HG02938 (cell line): ENCODE data around the gene TMEM19.
"Not testable (repeated sequence)": the region's sequence is repeated elsewhere in the genome, so short reads cannot be mapped to it uniquely, and the experiment has no call there.

Source experiments
- ATAC-seq: cut with Tn5 transposase; IDR thresholded peaks from one replicate; pipeline ENCODE4 v1.9.1; 2021; ENCODE audit warnings: mild to moderate bottlenecking, moderate library complexity; ENCODE audit not compliant: unreplicated experiment

TMEM19 gene

DNA sequence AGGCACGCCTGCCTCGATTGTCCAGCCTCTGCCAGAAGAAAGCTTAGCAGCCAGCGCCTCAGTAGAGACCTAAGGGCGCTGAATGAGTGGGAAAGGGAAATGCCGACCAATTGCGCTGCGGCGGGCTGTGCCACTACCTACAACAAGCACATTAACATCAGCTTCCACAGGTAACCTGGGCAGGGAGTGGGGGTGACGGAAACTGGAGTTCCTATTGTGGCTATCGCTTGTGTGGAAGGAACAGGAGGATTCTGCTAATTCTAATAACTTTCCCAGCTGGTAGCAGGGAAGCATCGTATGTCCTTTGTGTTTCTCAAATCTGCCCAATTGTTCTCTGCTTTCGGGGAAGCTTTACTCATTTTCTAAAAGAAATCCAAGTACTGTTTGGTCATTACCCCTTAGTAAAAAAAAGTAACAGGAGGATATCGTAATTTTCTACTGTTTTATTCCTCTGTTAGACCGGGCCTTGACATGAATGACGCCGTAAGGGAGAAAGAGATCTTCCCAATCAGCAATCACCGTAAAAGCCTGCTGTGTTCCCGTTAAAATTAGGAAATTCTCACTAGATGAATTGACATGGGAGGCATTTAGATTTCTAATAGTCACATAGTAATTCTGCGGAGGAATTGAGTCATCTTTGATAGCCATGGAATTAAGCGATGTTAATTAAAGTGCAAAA lies 21.3 kb upstream of the TMEM19 start:
- ATAC-seq = peak; percentile 6

GRCh38 chr12:71665090-71665463 lies 20.8 kb upstream of the TMEM19 start:
- no peak for ATAC-seq

GRCh38 chr12:71666259-71666658 lies 19.6 kb upstream of the TMEM19 start:
- no peak for ATAC-seq

GRCh38 chr12:71671311-71671710 lies 14.6 kb upstream of the TMEM19 start:
- no peak for ATAC-seq

- no peak for ATAC-seq
These were observed 14.1 kb upstream of the TMEM19 start for GRCh38 chr12:71671816-71672215.

GRCh38 chr12:71682466-71682865 lies 3.4 kb upstream of the TMEM19 start:
- ATAC-seq = no peak

DNA sequence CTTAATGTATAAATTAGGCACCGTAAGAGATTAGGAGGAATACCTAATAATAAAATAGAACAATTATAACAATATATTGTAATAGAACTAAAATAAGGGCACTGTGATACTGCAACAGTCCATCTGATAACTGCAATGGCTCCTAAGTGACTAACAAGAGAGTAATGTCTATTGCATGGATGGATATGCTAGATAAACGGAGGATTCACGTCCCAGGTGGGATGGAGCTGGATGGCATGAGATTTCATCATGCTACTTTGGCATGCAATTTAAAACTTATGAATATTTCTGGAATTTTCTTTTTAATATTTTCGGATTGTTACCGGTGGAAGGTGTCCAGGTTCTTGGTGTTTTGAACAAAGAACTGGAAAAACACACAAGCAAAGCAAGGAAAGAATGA lies 2.2 kb upstream of the TMEM19 start:
- ATAC-seq = no peak

DNA sequence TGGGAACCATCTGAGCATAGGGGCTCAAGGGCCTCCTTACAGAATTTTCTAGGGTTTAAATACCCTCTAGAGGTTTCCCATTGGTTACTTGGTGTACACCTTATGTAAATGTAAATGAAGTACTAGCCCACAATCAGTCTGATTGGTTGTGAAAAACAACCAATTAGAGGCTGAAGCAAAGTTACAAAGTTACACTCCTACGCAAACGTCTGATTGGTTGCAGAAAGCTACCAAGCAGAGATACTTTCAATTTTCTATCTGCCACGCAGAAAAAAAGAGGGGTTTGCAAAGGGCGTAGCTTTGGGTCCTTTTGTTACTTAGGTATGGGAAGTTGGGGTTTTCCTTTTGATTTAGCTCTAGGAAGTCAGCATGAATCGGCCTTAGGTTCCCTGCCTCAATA lies 1.8 kb upstream of the TMEM19 start:
- no peak for ATAC-seq

GRCh38 chr12:71685312-71685906 lies 473 bp upstream of the TMEM19 start:
- ATAC-seq = no peak

GRCh38 chr12:71686658-71687025 lies 760 bp downstream of the TMEM19 start:
- ATAC-seq = no peak

DNA sequence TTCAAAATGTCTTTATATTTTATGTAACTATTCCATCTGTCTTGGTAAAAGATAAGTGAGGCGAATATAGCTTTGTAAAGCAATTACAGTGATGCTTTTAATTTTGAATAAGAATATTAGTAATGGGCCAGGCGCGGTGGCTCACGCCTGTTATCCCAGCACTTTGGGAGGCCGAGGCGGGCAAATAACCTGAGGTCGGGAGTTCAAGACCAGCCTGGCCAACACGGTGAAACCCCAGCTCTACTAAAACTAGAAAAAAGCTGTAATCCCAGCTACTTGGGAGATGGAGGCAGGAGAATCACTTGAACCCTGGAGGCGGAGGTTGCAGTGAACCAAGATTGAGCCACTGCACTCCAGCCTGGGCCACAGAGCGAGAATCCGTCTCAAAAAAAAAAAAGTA lies 1.3 kb downstream of the TMEM19 start:
- not testable (repeated sequence) for ATAC-seq

DNA sequence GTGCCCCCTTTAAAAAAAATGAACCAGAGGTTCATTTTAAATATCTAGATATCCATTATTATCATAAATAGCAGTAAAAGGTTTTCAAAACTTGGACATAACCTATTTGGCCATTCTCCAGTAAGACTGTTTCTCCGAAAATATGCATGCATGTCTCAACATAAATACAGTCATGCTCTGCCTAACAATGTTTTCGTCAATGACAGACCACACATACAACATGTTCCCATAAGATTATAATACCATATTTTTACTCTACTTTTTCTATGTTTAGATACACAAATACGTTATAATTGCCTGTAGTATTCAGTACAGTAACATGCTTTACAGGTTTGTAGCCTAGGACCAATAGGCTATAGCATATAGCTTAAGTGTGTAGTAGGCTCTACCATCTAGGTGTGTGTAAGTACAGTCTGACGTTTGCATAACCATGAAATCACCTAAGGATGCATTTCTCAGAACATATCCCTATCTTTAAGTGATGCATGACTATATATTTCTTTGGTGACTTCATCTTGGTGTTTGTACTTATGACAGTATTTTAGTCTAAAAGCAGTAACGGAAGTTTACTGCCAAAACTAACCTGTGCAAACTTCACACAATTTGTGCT lies 3.2 kb downstream of the TMEM19 start:
- no peak for ATAC-seq

GRCh38 chr12:71691504-71692129 lies 5.7 kb downstream of the TMEM19 start:
- no peak for ATAC-seq

GRCh38 chr12:71693126-71693525 lies 7.2 kb downstream of the TMEM19 start:
- no peak for ATAC-seq

GRCh38 chr12:71693651-71694050 lies 7.8 kb downstream of the TMEM19 start:
- ATAC-seq = peak; percentile 16

DNA sequence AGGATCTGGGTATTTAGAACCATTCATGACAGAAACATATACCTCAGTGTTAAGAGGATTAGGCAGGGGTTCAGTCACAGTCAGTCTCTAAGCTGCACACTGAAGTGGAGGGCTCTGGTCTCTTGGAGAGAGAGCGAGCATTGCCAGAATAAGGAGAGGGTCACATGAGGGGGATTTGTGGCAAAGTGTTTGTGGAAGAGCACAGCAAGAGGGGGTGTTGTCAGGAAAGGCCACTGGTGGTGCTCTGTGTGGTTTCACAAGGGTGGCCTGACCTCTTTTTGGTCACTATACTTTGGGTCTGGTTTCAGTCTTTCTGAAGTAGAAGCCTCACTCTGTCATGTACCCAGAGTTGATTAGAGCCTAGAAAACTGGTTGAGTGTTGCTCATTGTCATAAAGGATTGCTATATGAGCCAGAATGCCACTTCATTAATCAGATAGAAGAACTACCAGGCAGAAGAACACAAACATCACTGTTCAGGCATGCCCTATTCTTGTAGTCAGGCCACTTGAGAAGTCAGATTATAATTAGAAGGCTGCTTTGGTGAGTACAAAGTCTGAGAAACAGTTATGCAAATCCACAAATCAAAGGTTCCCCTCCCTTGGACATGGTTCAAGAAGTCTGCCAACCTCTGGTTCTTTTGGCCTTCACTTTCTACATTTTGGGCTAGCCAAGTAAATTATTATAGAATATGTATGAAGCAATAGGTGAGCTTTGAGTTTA lies 8.4 kb downstream of the TMEM19 start:
- ATAC-seq = peak; percentile 88

DNA sequence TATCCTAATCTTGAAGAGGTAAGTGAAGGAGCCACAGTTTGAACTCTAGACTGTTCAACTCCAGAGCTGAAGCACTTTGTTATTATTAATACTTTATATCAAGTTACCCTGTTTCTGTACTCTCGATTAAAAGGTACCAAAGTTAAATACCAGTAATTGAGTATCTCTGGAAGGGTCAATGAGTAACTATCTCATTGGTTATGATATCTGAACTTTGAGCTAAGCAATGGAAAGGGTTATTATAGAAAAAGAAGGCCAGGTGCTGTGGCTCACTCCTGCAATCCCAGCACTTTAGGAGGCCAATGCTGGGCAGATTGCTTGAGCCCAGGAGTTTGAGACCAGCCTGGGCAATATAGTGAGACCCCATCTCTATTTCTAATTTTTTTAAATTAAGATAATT lies 9.9 kb downstream of the TMEM19 start:
- ATAC-seq = no peak

- not testable (repeated sequence) for ATAC-seq
These were observed 16.3 kb downstream of the TMEM19 start for GRCh38 chr12:71702181-71702580.

GRCh38 chr12:71702590-71702989 lies 16.7 kb downstream of the TMEM19 start:
- ATAC-seq = no peak

GRCh38 chr12:71703206-71703605 lies 17.3 kb downstream of the TMEM19 start:
- ATAC-seq = no peak

- no peak for ATAC-seq
These were observed 19.0 kb downstream of the TMEM19 start for GRCh38 chr12:71704920-71705319.
